H9 (cell line): ENCODE data around the gene IFNL3. TPM values are rescaled to one million over a fixed set of nuclear protein-coding genes. Genes with fewer than 3 reads are reported as not detected.

ENCODE experiments used
- DNase-seq: peaks from one replicate; pipeline ENCODE4 v3.0.0-alpha.2; 2017
- H2AFZ ChIP-seq: one replicate; pipeline ENCODE4 v1.6.1; 2013; ENCODE audit warnings: mild to moderate bottlenecking, low read length, control low read depth, moderate library complexity
- H2AK5ac ChIP-seq: 2 replicates; pipeline ENCODE4 v1.6.1; 2013; ENCODE audit warnings: low read length, control low read depth, mixed read lengths; ENCODE audit not compliant: insufficient read length
- H2BK120ac ChIP-seq: one replicate; pipeline ENCODE4 v1.6.1; 2013; ENCODE audit warnings: low read depth, mild to moderate bottlenecking, low read length, control low read depth, inconsistent platforms; ENCODE audit not compliant: poor library complexity, severe bottlenecking
- H2BK12ac ChIP-seq: 2 replicates; pipeline ENCODE4 v1.6.1; 2013; ENCODE audit warnings: low read length, control low read depth, mixed read lengths, low read depth; ENCODE audit not compliant: insufficient read length
- H2BK15ac ChIP-seq: 2 replicates; pipeline ENCODE4 v1.6.1; 2013; ENCODE audit warnings: low read depth, low read length, control low read depth
- H2BK20ac ChIP-seq: one replicate; pipeline ENCODE4 v1.6.1; 2013; ENCODE audit warnings: low read depth, mild to moderate bottlenecking, low read length, control low read depth, inconsistent platforms; ENCODE audit not compliant: poor library complexity, severe bottlenecking
- H2BK5ac ChIP-seq: 2 replicates; pipeline ENCODE4 v1.6.1; 2013; ENCODE audit warnings: low read length, control low read depth, mixed read lengths; ENCODE audit not compliant: insufficient read length
- H3K14ac ChIP-seq: 2 replicates; pipeline ENCODE4 v1.6.1; 2013; ENCODE audit warnings: low read length, control low read depth; ENCODE audit not compliant: insufficient read depth
- H3K18ac ChIP-seq: 2 replicates; pipeline ENCODE4 v1.6.1; 2013; ENCODE audit warnings: low read depth, mild to moderate bottlenecking, mixed read lengths, low read length, control low read depth; ENCODE audit not compliant: insufficient read length
- H3K23ac ChIP-seq: 2 replicates; pipeline ENCODE4 v1.6.1; 2013; ENCODE audit warnings: low read length, control low read depth, mixed read lengths, low read depth; ENCODE audit not compliant: insufficient read length
- H3K23me2 ChIP-seq: 2 replicates; pipeline ENCODE4 v1.6.1; 2013; ENCODE audit warnings: low read depth, mild to moderate bottlenecking, mixed read lengths, low read length, control low read depth; ENCODE audit not compliant: insufficient read length, poor library complexity, severe bottlenecking
- H3K27ac ChIP-seq: 2 replicates; pipeline ENCODE4 v1.5.1; 2013; ENCODE audit warnings: low read length, control low read depth, mixed read lengths, low read depth; ENCODE audit not compliant: insufficient read length
- H3K27me3 ChIP-seq: 2 replicates; pipeline ENCODE4 v1.6.1; 2013; ENCODE audit warnings: low read length, control low read depth, inconsistent platforms; ENCODE audit not compliant: insufficient read depth
- H3K4ac ChIP-seq: 2 replicates; pipeline ENCODE4 v1.6.1; 2013; ENCODE audit warnings: low read depth, mild to moderate bottlenecking, control low read depth, inconsistent platforms, low read length, moderate library complexity
- H3K4me1 ChIP-seq: 2 replicates; pipeline ENCODE4 v1.6.1; 2013; ENCODE audit warnings: low read length, control low read depth, inconsistent platforms; ENCODE audit not compliant: insufficient read depth
- H3K4me2 ChIP-seq: 2 replicates; pipeline ENCODE4 v1.6.1; 2013; ENCODE audit warnings: low read length, control low read depth, mixed read lengths; ENCODE audit not compliant: insufficient read length, insufficient read depth
- H3K56ac ChIP-seq: 2 replicates; pipeline ENCODE4 v1.6.1; 2013; ENCODE audit warnings: low read depth, mild to moderate bottlenecking, mixed read lengths, low read length, control low read depth; ENCODE audit not compliant: insufficient read length
- H3K79me1 ChIP-seq: 2 replicates; pipeline ENCODE4 v1.6.1; 2013; ENCODE audit warnings: low read depth, mild to moderate bottlenecking, moderate library complexity, low read length, control low read depth, inconsistent platforms; ENCODE audit not compliant: insufficient read depth, poor library complexity, severe bottlenecking
- H3K79me2 ChIP-seq: 2 replicates; pipeline ENCODE4 v1.6.1; 2013; ENCODE audit warnings: low read length, control low read depth, inconsistent platforms; ENCODE audit not compliant: insufficient read depth
- H3K9ac ChIP-seq: 2 replicates; pipeline ENCODE4 v1.6.1; 2013; ENCODE audit warnings: low read length, control low read depth, mixed read lengths; ENCODE audit not compliant: insufficient read length; ENCODE audit errors: extremely low read depth
- H3K9me3 ChIP-seq: one replicate; pipeline ENCODE4 v1.6.1; 2013; ENCODE audit warnings: low read depth, low read length, inconsistent platforms; ENCODE audit not compliant: control insufficient read depth
- H3T11ph ChIP-seq: one replicate; pipeline ENCODE4 v1.6.1; 2013; ENCODE audit warnings: mild to moderate bottlenecking, low read length, control low read depth, inconsistent platforms
- H4K20me1 ChIP-seq: one replicate; pipeline ENCODE4 v1.6.1; 2013; ENCODE audit not compliant: control insufficient read depth, insufficient read length, insufficient read depth
- H4K5ac ChIP-seq: 2 replicates; pipeline ENCODE4 v1.6.1; 2013; ENCODE audit warnings: low read depth, mild to moderate bottlenecking, mixed read lengths, low read length, control low read depth; ENCODE audit not compliant: insufficient read length
- H4K8ac ChIP-seq: replicated peaks from 2 replicates; pipeline ENCODE4 v1.6.1; 2013; ENCODE audit warnings: low read length, control low read depth, mixed read lengths, low read depth; ENCODE audit not compliant: insufficient read length
- H4K91ac ChIP-seq: 2 replicates; pipeline ENCODE4 v1.6.1; 2013; ENCODE audit warnings: low read depth, mild to moderate bottlenecking, moderate library complexity, mixed read lengths, low read length, control low read depth; ENCODE audit not compliant: insufficient read length
- H3K27ac Mint-ChIP-seq, 3 experiments: 2 replicates in 2 of 3; 3 replicates in 1 of 3; pipeline ENCODE4 v1.8.0; 2020 to 2021; ENCODE audit warnings: mixed read lengths in 3 of 3, mild to moderate bottlenecking in 1 of 3, moderate library complexity in 1 of 3
- H3K27me3 Mint-ChIP-seq: 2 replicates; pipeline ENCODE4 v1.8.0; 2021; ENCODE audit warnings: low read depth, mild to moderate bottlenecking, moderate library complexity, mixed read lengths
- H3K36me3 Mint-ChIP-seq, 3 experiments: 2 replicates in 2 of 3; 3 replicates in 1 of 3; pipeline ENCODE4 v1.8.0; 2020 to 2021; ENCODE audit warnings: low read depth in 3 of 3, mixed read lengths in 3 of 3; ENCODE audit not compliant: insufficient read depth in 1 of 3
- H3K4me1 Mint-ChIP-seq, 2 experiments: 2 replicates each; pipeline ENCODE4 v1.8.0; 2020; ENCODE audit warnings: mixed read lengths in 2 of 2
- H3K4me3 Mint-ChIP-seq, 2 experiments: 2 replicates in 1 of 2; 3 replicates in 1 of 2; pipeline ENCODE4 v1.8.0; 2020 to 2021; ENCODE audit warnings: mild to moderate bottlenecking in 2 of 2, mixed read lengths in 2 of 2, moderate library complexity in 1 of 2
- H3K9me3 Mint-ChIP-seq, 2 experiments: 2 replicates in 1 of 2; 3 replicates in 1 of 2; pipeline ENCODE4 v1.8.0; 2020; ENCODE audit warnings: mild to moderate bottlenecking in 2 of 2, mixed read lengths in 2 of 2, moderate library complexity in 1 of 2
- WGBS: extraction: QIAGEN DNeasy Blood & Tissue Kit; methylation state at CpG from one replicate; pipeline ENCODE4 v1.1.7; 2013; ENCODE audit warnings: missing lambda C conversion rate, low lambda C conversion rate, mixed read lengths; ENCODE audit not compliant: insufficient read length; ENCODE audit errors: extremely low coverage; 5-methylcytosine and 5-hydroxymethylcytosine counted together
- total RNA-seq: library from RNA; stranded (reverse); gene quantifications from 2 replicates; pipeline ENCODE4 v1.2.1, GENCODE V29; 2021
- TF ChIP-seq, protein P1 (sequence below): fragments of 200-600 bp; sonication (generic); conservative IDR thresholded peaks from 3 replicates; pipeline ENCODE4 v1.8.0; 2021; ENCODE audit warnings: antibody characterized with exemption, mild to moderate bottlenecking

Gene IFNL3
- total RNA-seq, 1 experiment from 2014 or later: not detected

GRCh38 chr19:39218230-39219007 lies 26.4 kb downstream of the IFNL3 start:
- no peak overlapping the region for H3K18ac ChIP-seq
- H2BK20ac ChIP-seq: no peak overlapping the region
- H3K79me1 ChIP-seq: no peaks in the 10 kb centered on the region
- H3K27ac ChIP-seq: no peak overlapping the region
- peaks cover 12 to 15% of the 10 kb centered on the region in 2 experiments for H3K9me3 Mint-ChIP-seq
- no CpG with 5 or more reads among the region's 15 CpGs for WGBS
- H2BK5ac ChIP-seq: no peak overlapping the region
- H4K8ac ChIP-seq: no peak overlapping the region
- H3K14ac ChIP-seq: no peak overlapping the region
- H2BK120ac ChIP-seq: no peak overlapping the region
- H3K27ac Mint-ChIP-seq: no peak overlapping the region
- H3K27me3 ChIP-seq: peaks cover 3% of the 10 kb centered on the region; the same call in 1 of the 2 replicates
- no peaks in the 10 kb centered on the region for H3K23me2 ChIP-seq
- no peak overlapping the region for H3K56ac ChIP-seq
- H3K4me1 ChIP-seq: no peaks in the 10 kb centered on the region
- H3K36me3 Mint-ChIP-seq: peaks cover 0 to 2% (median 0%) of the 10 kb centered on the region in 3 experiments; a peak in 2 of 7 replicates
- H3K9me3 ChIP-seq: no peaks in the 10 kb centered on the region
- H3K23ac ChIP-seq: no peak overlapping the region
- TF ChIP-seq, protein P1, sequence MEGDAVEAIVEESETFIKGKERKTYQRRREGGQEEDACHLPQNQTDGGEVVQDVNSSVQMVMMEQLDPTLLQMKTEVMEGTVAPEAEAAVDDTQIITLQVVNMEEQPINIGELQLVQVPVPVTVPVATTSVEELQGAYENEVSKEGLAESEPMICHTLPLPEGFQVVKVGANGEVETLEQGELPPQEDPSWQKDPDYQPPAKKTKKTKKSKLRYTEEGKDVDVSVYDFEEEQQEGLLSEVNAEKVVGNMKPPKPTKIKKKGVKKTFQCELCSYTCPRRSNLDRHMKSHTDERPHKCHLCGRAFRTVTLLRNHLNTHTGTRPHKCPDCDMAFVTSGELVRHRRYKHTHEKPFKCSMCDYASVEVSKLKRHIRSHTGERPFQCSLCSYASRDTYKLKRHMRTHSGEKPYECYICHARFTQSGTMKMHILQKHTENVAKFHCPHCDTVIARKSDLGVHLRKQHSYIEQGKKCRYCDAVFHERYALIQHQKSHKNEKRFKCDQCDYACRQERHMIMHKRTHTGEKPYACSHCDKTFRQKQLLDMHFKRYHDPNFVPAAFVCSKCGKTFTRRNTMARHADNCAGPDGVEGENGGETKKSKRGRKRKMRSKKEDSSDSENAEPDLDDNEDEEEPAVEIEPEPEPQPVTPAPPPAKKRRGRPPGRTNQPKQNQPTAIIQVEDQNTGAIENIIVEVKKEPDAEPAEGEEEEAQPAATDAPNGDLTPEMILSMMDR: no peak
- no peak overlapping the region for H2AK5ac ChIP-seq
- no peak overlapping the region for H4K5ac ChIP-seq
- H3K4ac ChIP-seq: no peak overlapping the region
- no peak overlapping the region for H2AFZ ChIP-seq
- H3K4me1 Mint-ChIP-seq: no peaks in the 10 kb centered on the region
- H3K4me3 Mint-ChIP-seq: no peak overlapping the region
- H3K27me3 Mint-ChIP-seq: peaks cover 53% of the 10 kb centered on the region
- H3T11ph ChIP-seq: no peak overlapping the region
- no peak overlapping the region for H3K4me2 ChIP-seq
- DNase-seq: no peak
- H2BK12ac ChIP-seq: no peak overlapping the region
- no peaks in the 10 kb centered on the region for H4K20me1 ChIP-seq
- no peaks in the 10 kb centered on the region for H3K79me2 ChIP-seq
- H2BK15ac ChIP-seq: no peak overlapping the region
- H4K91ac ChIP-seq: no peak overlapping the region
- H3K9ac ChIP-seq: no peak overlapping the region
